ENCODE results near the gene PRDM8.

Gene PRDM8

GRCh38 chr4:80188457-80188800 lies 8.9 kb upstream of the PRDM8 start:
- no peak overlapping the region for H3K4me3 ChIP-seq (ENCODE audit: low read depth, low read length)
- TF ChIP-seq, protein P1, sequence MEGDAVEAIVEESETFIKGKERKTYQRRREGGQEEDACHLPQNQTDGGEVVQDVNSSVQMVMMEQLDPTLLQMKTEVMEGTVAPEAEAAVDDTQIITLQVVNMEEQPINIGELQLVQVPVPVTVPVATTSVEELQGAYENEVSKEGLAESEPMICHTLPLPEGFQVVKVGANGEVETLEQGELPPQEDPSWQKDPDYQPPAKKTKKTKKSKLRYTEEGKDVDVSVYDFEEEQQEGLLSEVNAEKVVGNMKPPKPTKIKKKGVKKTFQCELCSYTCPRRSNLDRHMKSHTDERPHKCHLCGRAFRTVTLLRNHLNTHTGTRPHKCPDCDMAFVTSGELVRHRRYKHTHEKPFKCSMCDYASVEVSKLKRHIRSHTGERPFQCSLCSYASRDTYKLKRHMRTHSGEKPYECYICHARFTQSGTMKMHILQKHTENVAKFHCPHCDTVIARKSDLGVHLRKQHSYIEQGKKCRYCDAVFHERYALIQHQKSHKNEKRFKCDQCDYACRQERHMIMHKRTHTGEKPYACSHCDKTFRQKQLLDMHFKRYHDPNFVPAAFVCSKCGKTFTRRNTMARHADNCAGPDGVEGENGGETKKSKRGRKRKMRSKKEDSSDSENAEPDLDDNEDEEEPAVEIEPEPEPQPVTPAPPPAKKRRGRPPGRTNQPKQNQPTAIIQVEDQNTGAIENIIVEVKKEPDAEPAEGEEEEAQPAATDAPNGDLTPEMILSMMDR (IDR thresholded peaks at IDR 0.05; ENCODE audit: low read depth, low read length): no peak

GRCh38 chr4:80188801-80189458 lies 8.4 kb upstream of the PRDM8 start:
- TF ChIP-seq, protein P1 (IDR thresholded peaks at IDR 0.05; ENCODE audit: low read depth, low read length): no peak
- no peak overlapping the region for H3K4me3 ChIP-seq (ENCODE audit: low read depth, low read length)

- no peak overlapping the region for H3K4me3 ChIP-seq (ENCODE audit: low read depth, low read length)
- TF ChIP-seq, protein P1 (IDR thresholded peaks at IDR 0.05; ENCODE audit: low read depth, low read length): no peak
Observed at GRCh38 chr4:80189581-80189955, 7.7 kb upstream of the PRDM8 start.

DNA sequence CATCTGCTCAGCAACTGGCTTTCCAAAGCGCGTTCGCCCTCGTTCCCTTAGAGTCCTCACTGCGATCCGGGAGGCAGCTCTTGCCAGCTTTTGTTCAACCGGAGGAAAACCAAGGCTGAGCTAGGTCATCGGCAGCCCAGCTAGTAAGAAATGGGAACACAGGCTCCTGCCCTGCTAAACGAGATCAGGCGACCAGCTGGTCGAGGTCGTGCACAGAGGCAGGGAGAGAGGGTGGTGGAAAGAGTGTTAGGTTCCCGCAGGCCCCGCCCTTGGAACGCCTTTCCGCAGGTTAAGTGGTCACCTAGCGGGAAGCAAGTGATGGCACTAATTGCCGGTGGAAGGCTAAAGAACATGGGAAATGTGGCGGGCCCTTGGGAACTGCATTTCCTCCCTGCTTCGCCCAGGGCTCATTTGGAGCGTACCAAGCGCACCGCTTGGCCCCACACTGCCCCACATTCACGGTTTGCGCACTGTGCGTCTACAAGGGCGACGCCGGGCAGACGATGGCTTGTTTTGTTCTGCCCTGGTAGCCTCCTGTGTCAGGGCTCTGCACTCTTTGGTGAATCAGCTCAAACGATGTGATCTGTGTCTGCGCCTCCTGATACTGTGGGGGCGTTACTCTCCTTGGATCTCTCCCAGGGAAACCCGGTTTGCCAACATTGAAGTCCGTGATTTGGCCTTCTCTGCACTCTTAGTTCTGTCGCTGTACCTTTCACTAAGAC lies 7.2 kb upstream of the PRDM8 start:
- H3K4me3 ChIP-seq (ENCODE audit: low read depth, low read length): no peak overlapping the region
- TF ChIP-seq, protein P1 (IDR thresholded peaks at IDR 0.05; ENCODE audit: low read depth, low read length): no peak

GRCh38 chr4:80192252-80192866 lies 4.9 kb upstream of the PRDM8 start:
- H3K4me3 ChIP-seq (ENCODE audit: low read depth, low read length): no peak overlapping the region
- TF ChIP-seq, protein P1 (IDR thresholded peaks at IDR 0.05; ENCODE audit: low read depth, low read length): no peak

- TF ChIP-seq, protein P1 (IDR thresholded peaks at IDR 0.05; ENCODE audit: low read depth, low read length): no peak
Observed at GRCh38 chr4:80192937-80193336, 4.4 kb upstream of the PRDM8 start.

More at GRCh38 chr4:80192937-80193336, 4.4 kb upstream of the PRDM8 start:
- H3K4me3 ChIP-seq (ENCODE audit: low read depth, low read length): no peak overlapping the region

All from WI38 (cell line).